ENCODE results near the gene ZNF296.

DNA sequence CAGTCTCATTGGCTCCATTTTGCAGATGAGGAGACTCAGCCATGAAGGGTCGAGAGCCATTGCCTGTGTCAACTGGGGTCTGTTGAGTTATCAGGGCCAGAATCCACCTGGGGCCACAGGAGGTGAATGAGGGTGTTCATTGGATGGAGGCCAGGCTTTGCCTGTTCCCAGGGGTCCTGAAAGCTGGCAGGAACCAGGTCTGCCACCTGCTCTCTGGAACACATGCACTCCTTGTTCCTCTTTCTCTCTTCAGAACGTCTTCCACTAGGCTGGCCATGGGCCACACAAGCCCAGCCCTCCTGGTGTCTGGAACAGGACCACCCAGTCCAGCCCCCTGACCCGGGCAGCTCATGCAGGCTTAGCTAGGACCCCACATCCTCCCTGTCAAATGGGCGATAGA lies 37.8 kb upstream of the ZNF296 start:
- TF ChIP-seq, protein P1, sequence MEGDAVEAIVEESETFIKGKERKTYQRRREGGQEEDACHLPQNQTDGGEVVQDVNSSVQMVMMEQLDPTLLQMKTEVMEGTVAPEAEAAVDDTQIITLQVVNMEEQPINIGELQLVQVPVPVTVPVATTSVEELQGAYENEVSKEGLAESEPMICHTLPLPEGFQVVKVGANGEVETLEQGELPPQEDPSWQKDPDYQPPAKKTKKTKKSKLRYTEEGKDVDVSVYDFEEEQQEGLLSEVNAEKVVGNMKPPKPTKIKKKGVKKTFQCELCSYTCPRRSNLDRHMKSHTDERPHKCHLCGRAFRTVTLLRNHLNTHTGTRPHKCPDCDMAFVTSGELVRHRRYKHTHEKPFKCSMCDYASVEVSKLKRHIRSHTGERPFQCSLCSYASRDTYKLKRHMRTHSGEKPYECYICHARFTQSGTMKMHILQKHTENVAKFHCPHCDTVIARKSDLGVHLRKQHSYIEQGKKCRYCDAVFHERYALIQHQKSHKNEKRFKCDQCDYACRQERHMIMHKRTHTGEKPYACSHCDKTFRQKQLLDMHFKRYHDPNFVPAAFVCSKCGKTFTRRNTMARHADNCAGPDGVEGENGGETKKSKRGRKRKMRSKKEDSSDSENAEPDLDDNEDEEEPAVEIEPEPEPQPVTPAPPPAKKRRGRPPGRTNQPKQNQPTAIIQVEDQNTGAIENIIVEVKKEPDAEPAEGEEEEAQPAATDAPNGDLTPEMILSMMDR (IDR thresholded peaks at IDR 0.05): no peak
- no peak for TF ChIP-seq POLR2A (IDR thresholded peaks at IDR 0.05)
